Progenitor cell of endocrine pancreas (in vitro differentiated cells): Measurements from ENCODE around the gene LRMDA. TPM values are rescaled to one million over a fixed set of nuclear protein-coding genes. Genes with fewer than 3 reads are reported as not detected.

ENCODE experiments used
- DNase-seq: peaks from one replicate; pipeline ENCODE4 v3.0.0; 2021; ENCODE audit warnings: low spot score; ENCODE audit not compliant: unreplicated experiment
- H3K27ac Mint-ChIP-seq: 2 replicates; pipeline ENCODE4 v1.8.0; 2021; ENCODE audit warnings: mild to moderate bottlenecking, moderate library complexity, mixed read lengths
- H3K27me3 Mint-ChIP-seq: 2 replicates; pipeline ENCODE4 v1.8.0; 2021; ENCODE audit warnings: mixed read lengths
- H3K36me3 Mint-ChIP-seq: 2 replicates; pipeline ENCODE4 v1.8.0; 2022; ENCODE audit warnings: mixed read lengths; ENCODE audit not compliant: insufficient read depth
- H3K4me1 Mint-ChIP-seq: 2 replicates; pipeline ENCODE4 v1.8.0; 2021; ENCODE audit warnings: low read depth, mixed read lengths
- H3K4me3 Mint-ChIP-seq: 2 replicates; pipeline ENCODE4 v1.8.0; 2021; ENCODE audit warnings: low read depth, mild to moderate bottlenecking, moderate library complexity, mixed read lengths
- H3K9me3 Mint-ChIP-seq: 2 replicates; pipeline ENCODE4 v1.8.0; 2021; ENCODE audit warnings: low read depth, mixed read lengths
- total RNA-seq: library from RNA; stranded (reverse); gene quantifications from 2 replicates; pipeline ENCODE4 v1.2.1, GENCODE V29; 2021
- TF ChIP-seq, protein P1 (sequence below): fragments of 200-600 bp; sonication (generic); IDR thresholded peaks from one replicate; pipeline ENCODE4 v1.5.0; 2021; ENCODE audit warnings: antibody characterized with exemption, mild to moderate bottlenecking; ENCODE audit not compliant: unreplicated experiment

LRMDA gene
- total RNA-seq, 1 donor from 2014 or later: 6.5 TPM

DNA sequence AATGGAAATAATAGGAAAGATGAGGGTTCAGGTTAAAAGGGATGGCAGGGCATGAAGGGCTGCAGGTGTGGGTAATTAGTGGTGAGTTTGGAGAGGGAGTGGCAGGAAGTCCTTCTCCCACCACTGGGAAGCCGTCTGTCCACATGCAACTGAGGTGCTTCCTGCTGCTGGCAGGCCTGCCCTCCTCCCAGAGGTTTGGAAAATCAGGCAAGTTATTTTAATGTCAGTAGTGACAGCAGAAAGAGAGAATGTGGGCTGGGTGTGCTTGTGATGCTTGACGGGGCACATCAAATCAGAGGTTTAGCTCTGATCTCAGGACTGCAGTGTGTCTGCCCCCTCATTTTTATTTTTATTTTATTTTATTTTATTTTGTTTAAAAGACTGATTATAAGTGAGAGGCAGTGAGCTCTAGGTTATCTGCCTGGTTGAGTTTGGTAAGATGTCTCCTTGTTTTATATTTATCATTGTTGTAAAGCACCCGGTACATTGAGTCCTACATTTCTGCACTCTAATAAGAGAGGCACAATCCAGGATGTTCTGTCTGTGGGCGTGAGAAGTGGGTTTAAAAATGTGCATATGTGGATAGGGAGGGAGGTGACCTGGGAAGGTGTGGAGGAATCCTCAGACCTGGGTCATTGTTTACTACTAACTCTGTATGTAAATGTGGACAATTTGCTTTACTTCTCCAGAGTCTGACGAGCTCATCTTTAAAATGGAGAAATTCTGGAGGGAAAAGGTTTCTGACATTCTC lies 504.4 kb downstream of the LRMDA start:
- Mint-ChIP-seq H3K4me3 (no peak overlapping the region), H3K9me3 (no peaks in the 10 kb centered on the region), H3K36me3 (no peaks in the 10 kb centered on the region), H3K27ac (no peak overlapping the region), H3K4me1 (peaks cover 32% of the 10 kb centered on the region), H3K27me3 (peaks cover 17% of the 10 kb centered on the region)
- no peak for DNase-seq
- TF ChIP-seq, protein P1, sequence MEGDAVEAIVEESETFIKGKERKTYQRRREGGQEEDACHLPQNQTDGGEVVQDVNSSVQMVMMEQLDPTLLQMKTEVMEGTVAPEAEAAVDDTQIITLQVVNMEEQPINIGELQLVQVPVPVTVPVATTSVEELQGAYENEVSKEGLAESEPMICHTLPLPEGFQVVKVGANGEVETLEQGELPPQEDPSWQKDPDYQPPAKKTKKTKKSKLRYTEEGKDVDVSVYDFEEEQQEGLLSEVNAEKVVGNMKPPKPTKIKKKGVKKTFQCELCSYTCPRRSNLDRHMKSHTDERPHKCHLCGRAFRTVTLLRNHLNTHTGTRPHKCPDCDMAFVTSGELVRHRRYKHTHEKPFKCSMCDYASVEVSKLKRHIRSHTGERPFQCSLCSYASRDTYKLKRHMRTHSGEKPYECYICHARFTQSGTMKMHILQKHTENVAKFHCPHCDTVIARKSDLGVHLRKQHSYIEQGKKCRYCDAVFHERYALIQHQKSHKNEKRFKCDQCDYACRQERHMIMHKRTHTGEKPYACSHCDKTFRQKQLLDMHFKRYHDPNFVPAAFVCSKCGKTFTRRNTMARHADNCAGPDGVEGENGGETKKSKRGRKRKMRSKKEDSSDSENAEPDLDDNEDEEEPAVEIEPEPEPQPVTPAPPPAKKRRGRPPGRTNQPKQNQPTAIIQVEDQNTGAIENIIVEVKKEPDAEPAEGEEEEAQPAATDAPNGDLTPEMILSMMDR: no peak

DNA sequence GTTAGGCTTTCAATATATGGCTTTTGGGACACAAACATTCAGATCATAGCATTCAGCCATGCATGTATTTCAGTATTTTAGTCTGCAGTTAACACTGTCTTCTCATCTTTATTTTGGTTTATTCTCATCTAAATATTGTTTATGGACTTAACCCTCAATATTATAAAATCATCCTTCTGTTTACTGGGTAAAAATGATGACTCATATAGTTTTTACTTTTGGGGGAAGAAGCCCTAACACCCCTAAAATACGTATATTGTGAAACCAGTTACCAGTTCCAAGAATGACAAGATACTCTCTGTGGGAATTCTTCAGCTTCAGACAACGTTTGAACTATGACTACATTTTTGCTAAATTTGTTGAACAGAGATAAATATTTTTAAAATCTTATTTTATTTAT lies 505.4 kb downstream of the LRMDA start:
- H3K36me3 Mint-ChIP-seq: no peaks in the 10 kb centered on the region
- peaks cover 32% of the 10 kb centered on the region for H3K4me1 Mint-ChIP-seq
- TF ChIP-seq, protein P1: no peak
- H3K4me3 Mint-ChIP-seq: no peak overlapping the region
- no peak for DNase-seq
- H3K27me3 Mint-ChIP-seq: peaks cover 17% of the 10 kb centered on the region
- no peak overlapping the region for H3K27ac Mint-ChIP-seq
- H3K9me3 Mint-ChIP-seq: no peaks in the 10 kb centered on the region

DNA sequence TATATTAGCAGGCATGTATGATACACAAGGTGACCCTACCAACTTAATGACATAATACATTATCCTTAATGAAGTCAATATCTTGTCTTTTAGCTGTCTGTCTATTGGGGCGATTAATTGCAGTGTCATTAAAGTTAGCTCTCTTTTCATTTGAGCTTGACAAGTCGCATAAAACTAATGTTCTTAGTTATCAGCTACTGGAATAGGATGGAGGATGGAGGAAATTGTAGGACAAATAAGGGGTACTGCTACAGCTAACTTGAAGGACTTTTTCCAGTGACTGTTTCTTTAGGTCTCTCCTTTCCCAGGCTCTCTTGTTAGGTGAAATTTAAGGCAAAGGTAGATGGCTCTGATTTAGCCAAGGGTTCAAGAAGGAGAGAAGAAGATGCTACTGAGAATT lies 506.4 kb downstream of the LRMDA start:
- DNase-seq: no peak
- Mint-ChIP-seq H3K4me3 (no peak overlapping the region), H3K27ac (no peak overlapping the region), H3K9me3 (no peaks in the 10 kb centered on the region), H3K4me1 (peaks cover 32% of the 10 kb centered on the region), H3K36me3 (no peaks in the 10 kb centered on the region), H3K27me3 (peaks cover 17% of the 10 kb centered on the region)
- TF ChIP-seq, protein P1: no peak

DNA sequence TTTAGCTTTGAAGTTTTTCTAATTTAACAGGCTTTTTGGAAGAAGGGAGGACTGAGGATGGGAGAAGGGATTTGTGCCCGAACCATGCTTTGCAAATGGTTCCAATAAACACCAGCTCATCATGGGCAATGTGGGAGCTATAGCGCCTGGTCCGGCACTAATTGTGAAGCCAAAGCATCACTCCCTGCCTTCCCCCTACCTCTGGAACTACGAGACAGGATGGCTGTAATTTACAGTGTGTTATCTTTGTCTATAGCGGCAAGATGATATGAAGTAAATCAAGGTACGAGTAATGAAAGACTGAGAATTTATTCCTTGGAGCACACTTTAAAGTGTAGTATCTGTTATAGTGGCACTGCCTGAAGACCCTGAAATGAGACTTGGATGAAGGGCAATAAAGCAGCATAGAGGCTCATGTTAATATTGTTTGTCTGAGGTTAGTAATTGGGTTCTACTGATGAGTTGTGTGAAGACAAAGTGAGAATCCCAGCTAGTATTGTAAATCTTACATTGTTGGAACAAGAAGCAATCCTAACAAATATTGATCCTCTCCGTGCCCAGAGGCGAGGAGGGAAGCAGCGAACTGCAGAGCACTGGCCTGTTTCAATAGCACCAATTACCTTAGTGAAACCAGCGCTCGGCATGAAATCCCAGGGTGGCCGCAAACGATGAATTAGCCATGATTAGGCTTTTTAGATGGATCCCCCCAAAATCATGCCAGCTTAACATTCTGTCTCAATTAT lies 507.1 kb downstream of the LRMDA start:
- Mint-ChIP-seq H3K9me3 (no peaks in the 10 kb centered on the region), H3K4me3 (no peak overlapping the region), H3K36me3 (no peaks in the 10 kb centered on the region), H3K4me1 (peaks cover 32% of the 10 kb centered on the region), H3K27me3 (peaks cover 17% of the 10 kb centered on the region), H3K27ac (no peak overlapping the region)
- no peak for DNase-seq
- TF ChIP-seq, protein P1: no peak

DNA sequence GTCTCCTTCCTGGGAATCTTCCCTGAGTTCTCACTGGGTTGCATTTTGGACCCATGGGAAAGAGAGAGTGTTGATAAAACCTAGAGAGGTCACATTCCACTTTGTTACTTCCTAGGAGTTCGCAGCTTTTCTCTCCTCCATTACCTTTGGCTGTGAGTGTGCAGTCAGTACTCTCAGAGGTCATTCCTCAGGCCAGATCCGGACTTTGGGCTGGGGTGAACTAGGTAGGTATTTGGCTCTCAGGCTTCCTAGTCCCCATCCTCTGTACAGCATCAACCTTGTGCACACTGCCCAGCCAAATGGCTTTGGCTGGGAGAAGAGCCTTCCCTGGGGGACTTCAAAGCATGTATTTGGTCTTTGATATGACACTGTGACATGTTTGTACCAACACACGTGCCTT lies 508.1 kb downstream of the LRMDA start:
- TF ChIP-seq, protein P1: no peak
- Mint-ChIP-seq H3K36me3 (peaks cover 3% of the 10 kb centered on the region), H3K4me3 (no peak overlapping the region), H3K9me3 (peaks cover 5% of the 10 kb centered on the region), H3K4me1 (peaks cover 32% of the 10 kb centered on the region), H3K27ac (no peak overlapping the region), H3K27me3 (peaks cover 12% of the 10 kb centered on the region)
- DNase-seq: no peak
